Fibroblast of lung (primary cell): Measurements from ENCODE around the gene HS3ST3A1. TPM values are rescaled to one million over a fixed set of nuclear protein-coding genes. Genes with fewer than 3 reads are reported as not detected.

Experiments used
- DNase-seq, 2 donors: peaks; one replicate each; pipeline versions ENCODE4 v3.0.0 to v3.0.0-alpha.2; 2010; ENCODE audit warnings: low read depth in 2 of 2
- H2AFZ ChIP-seq: 2 replicates; pipeline ENCODE4 v1.5.1; 2012; ENCODE audit warnings: low read length, control low read depth, inconsistent platforms
- H3K27ac ChIP-seq: 2 replicates; pipeline ENCODE4 v1.5.1; 2011; ENCODE audit warnings: low read length, control low read depth; ENCODE audit not compliant: insufficient read depth
- H3K27me3 ChIP-seq: 2 replicates; pipeline ENCODE4 v1.5.1; 2011; ENCODE audit warnings: mild to moderate bottlenecking, low read length; ENCODE audit not compliant: control insufficient read depth, insufficient read depth
- H3K36me3 ChIP-seq: 2 replicates; pipeline ENCODE4 v1.5.1; 2011; ENCODE audit warnings: low read length; ENCODE audit not compliant: control insufficient read depth, insufficient read depth
- H3K4me1 ChIP-seq: 2 replicates; pipeline ENCODE4 v1.5.1; 2011; ENCODE audit warnings: low read length; ENCODE audit not compliant: control insufficient read depth, insufficient read depth; ENCODE audit errors: extremely low read depth
- H3K4me2 ChIP-seq: 2 replicates; pipeline ENCODE4 v1.5.1; 2011; ENCODE audit warnings: low read length, control low read depth; ENCODE audit not compliant: insufficient read depth; ENCODE audit errors: extremely low read depth
- H3K4me3 ChIP-seq, 4 experiments: fragments of 200-600 bp in 1 of 4; sonication (generic) in 1 of 4; replicated peaks in 1 of 4; 2 replicates each; pipeline ENCODE4 v1.5.1; 2011 to 2016; ENCODE audit warnings: low read length in 4 of 4, low read depth in 3 of 4, mild to moderate bottlenecking in 3 of 4, control low read depth in 2 of 4, inconsistent platforms in 1 of 4, mixed read lengths in 1 of 4; ENCODE audit not compliant: insufficient read depth in 1 of 4; ENCODE audit errors: control extremely low read depth in 1 of 4
- H3K79me2 ChIP-seq: 2 replicates; pipeline ENCODE4 v1.5.1; 2012; ENCODE audit warnings: mild to moderate bottlenecking, low read length, inconsistent platforms; ENCODE audit not compliant: control insufficient read depth, insufficient read depth
- H3K9ac ChIP-seq: 2 replicates; pipeline ENCODE4 v1.5.1; 2011; ENCODE audit warnings: mild to moderate bottlenecking, low read length, control low read depth; ENCODE audit not compliant: insufficient read depth
- H3K9me3 ChIP-seq: 2 replicates; pipeline ENCODE4 v1.5.1; 2012; ENCODE audit warnings: low read depth, low read length; ENCODE audit not compliant: control insufficient read depth, insufficient read depth
- H4K20me1 ChIP-seq: 2 replicates; pipeline ENCODE4 v1.5.1; 2011; ENCODE audit warnings: low read length; ENCODE audit not compliant: control insufficient read depth, insufficient read depth; ENCODE audit errors: extremely low read depth
- EZH2 ChIP-seq: IDR thresholded peaks from 2 replicates; pipeline ENCODE4 v1.5.1; 2012; ENCODE audit warnings: low read length, control low read depth, mild to moderate bottlenecking; ENCODE audit errors: missing control alignments
- polyA minus RNA-seq: library from RNA; depleted of rRNA, polyadenylated mRNA; stranded (reverse); fragments of >200 nt; gene quantifications from 2 replicates; pipeline ENCODE4 v1.2.3, GENCODE V29; 2011; ENCODE audit warnings: low replicate concordance
- polyA plus RNA-seq, 2 donors: library from polyadenylated mRNA; depleted of rRNA in 1 of 2; stranded (reverse) in 1 of 2; unstranded in 1 of 2; fragments of >200 nt; gene quantifications; 2 replicates each; pipeline ENCODE4 v1.2.1, GENCODE V29; 2011 to 2012; ENCODE audit warnings: missing spikeins in 1 of 2
- total RNA-seq: library from RNA; depleted of rRNA; stranded (reverse); fragments of >200 nt; gene quantifications from 2 replicates; pipeline ENCODE4 v1.2.1, GENCODE V29; 2014
- TF ChIP-seq, protein P1 (sequence below), 2 donors: IDR thresholded peaks in 1 of 2; conservative IDR thresholded peaks in 1 of 2; 1 replicate in 1 of 2; 2 replicates in 1 of 2; pipeline ENCODE4 v1.5.1; 2011 to 2012; ENCODE audit warnings: low read length in 2 of 2, control low read depth in 1 of 2, inconsistent platforms in 1 of 2, low read depth in 1 of 2, mild to moderate bottlenecking in 1 of 2

The HS3ST3A1 gene
- total RNA-seq = 28.5 and 48.7 TPM in 2 replicates
- 2.4 and 13.1 TPM in 2 replicates for polyA plus RNA-seq
- polyA plus RNA-seq (2012) = 3.3 and 25.2 TPM in 2 replicates
- 1.2 and 4.0 TPM in 2 replicates for polyA minus RNA-seq

- no peaks in the 10 kb centered on the region for H4K20me1 ChIP-seq
- no peaks in the 10 kb centered on the region for H3K27me3 ChIP-seq
- peak within 1 kb of the TSS; percentile 62 for H3K4me2 ChIP-seq
- TF ChIP-seq, protein P1, sequence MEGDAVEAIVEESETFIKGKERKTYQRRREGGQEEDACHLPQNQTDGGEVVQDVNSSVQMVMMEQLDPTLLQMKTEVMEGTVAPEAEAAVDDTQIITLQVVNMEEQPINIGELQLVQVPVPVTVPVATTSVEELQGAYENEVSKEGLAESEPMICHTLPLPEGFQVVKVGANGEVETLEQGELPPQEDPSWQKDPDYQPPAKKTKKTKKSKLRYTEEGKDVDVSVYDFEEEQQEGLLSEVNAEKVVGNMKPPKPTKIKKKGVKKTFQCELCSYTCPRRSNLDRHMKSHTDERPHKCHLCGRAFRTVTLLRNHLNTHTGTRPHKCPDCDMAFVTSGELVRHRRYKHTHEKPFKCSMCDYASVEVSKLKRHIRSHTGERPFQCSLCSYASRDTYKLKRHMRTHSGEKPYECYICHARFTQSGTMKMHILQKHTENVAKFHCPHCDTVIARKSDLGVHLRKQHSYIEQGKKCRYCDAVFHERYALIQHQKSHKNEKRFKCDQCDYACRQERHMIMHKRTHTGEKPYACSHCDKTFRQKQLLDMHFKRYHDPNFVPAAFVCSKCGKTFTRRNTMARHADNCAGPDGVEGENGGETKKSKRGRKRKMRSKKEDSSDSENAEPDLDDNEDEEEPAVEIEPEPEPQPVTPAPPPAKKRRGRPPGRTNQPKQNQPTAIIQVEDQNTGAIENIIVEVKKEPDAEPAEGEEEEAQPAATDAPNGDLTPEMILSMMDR (conservative IDR thresholded peaks at IDR 0.05 in 1 of 2, IDR thresholded peaks at IDR 0.05 in 1 of 2; ENCODE audit: low read depth in 1 of 2, low read length in 2 of 2) = no peak
- no peak for TF ChIP-seq EZH2
- no peaks in the 10 kb centered on the region for H3K4me1 ChIP-seq
- peak within 1 kb of the TSS; percentile 93 for H2AFZ ChIP-seq
- no peaks in the 10 kb centered on the region for H3K9me3 ChIP-seq
- H3K36me3 ChIP-seq = no peaks in the 10 kb centered on the region
- H3K27ac ChIP-seq = peak within 1 kb of the TSS; percentile 95
- H3K9ac ChIP-seq = peak within 1 kb of the TSS; percentile 87
- H3K4me3 ChIP-seq = peak within 1 kb of the TSS; percentile 70 to 91 (median 83)
- H3K79me2 ChIP-seq = peaks cover 45% of the 10 kb centered on the region
- DNase-seq = peak; percentile 87 to 94
Observed at GRCh38 chr17:13601776-13602551, at the start of gene HS3ST3A1. Gene HS3ST3A1 (minus strand): TSS chr17:13601929. CDS start chr17:13601129, 800 bp downstream.

- Histone ChIP-seq H3K79me2 (no peaks in the 10 kb centered on the region), H3K36me3 (no peaks in the 10 kb centered on the region), H2AFZ (no peak overlapping the region), H3K4me2 (no peak overlapping the region), H4K20me1 (no peaks in the 10 kb centered on the region), H3K27ac (no peak overlapping the region), H3K4me1 (peaks cover 2% of the 10 kb centered on the region), H3K9ac (no peak overlapping the region), H3K9me3 (no peaks in the 10 kb centered on the region), H3K27me3 (no peaks in the 10 kb centered on the region), H3K4me3 (no peak overlapping the region)
- TF ChIP-seq EZH2 = no peak
- TF ChIP-seq, protein P1 (conservative IDR thresholded peaks at IDR 0.05 in 1 of 2, IDR thresholded peaks at IDR 0.05 in 1 of 2; ENCODE audit: low read depth in 1 of 2, low read length in 2 of 2) = no peak
- peak in 1 of 2 donors; percentile 65 for DNase-seq
Observed at GRCh38 chr17:13650096-13650675, 48.5 kb upstream of the HS3ST3A1 start.

GRCh38 chr17:13647543-13648021 lies 45.9 kb upstream of the HS3ST3A1 start:
- H3K27me3 ChIP-seq = no peaks in the 10 kb centered on the region
- H3K4me3 ChIP-seq = no peak overlapping the region
- no peaks in the 10 kb centered on the region for H3K36me3 ChIP-seq
- peak overlapping the region; percentile 49 for H2AFZ ChIP-seq
- no peak overlapping the region for H3K9ac ChIP-seq
- DNase-seq = peak; percentile 11 to 49
- no peak overlapping the region for H3K4me2 ChIP-seq
- H3K27ac ChIP-seq = no peak overlapping the region
- H3K4me1 ChIP-seq = peaks cover 2% of the 10 kb centered on the region
- no peaks in the 10 kb centered on the region for H3K79me2 ChIP-seq
- H3K9me3 ChIP-seq = no peaks in the 10 kb centered on the region
- H4K20me1 ChIP-seq = no peaks in the 10 kb centered on the region
- no peak for TF ChIP-seq EZH2
- TF ChIP-seq, protein P1 (conservative IDR thresholded peaks at IDR 0.05 in 1 of 2, IDR thresholded peaks at IDR 0.05 in 1 of 2; ENCODE audit: low read depth in 1 of 2, low read length in 2 of 2) = peak in 1 of 2 donors; percentile 4
